Measurements from ENCODE around the gene TCIRG1.

Gene TCIRG1

GRCh38 chr11:68022531-68022930, 16.3 kb upstream of the TCIRG1 start:
- no peak for TF ChIP-seq CTCF (IDR thresholded peaks at IDR 0.05; ENCODE audit: insufficient read depth, low read depth, low read length, missing control alignments)
- DNase-seq (ENCODE audit: low read depth): no peak
- H3K4me3 ChIP-seq (ENCODE audit: low read depth, low read length): no peak overlapping the region

- no peak overlapping the region for H3K4me3 ChIP-seq (ENCODE audit: low read depth, low read length)
- DNase-seq (ENCODE audit: low read depth): no peak
- TF ChIP-seq CTCF (IDR thresholded peaks at IDR 0.05; ENCODE audit: insufficient read depth, low read depth, low read length, missing control alignments): no peak
These were observed 14.3 kb upstream of the TCIRG1 start for GRCh38 chr11:68024508-68024907.

GRCh38 chr11:68025047-68025446, 13.8 kb upstream of the TCIRG1 start:
- TF ChIP-seq CTCF (IDR thresholded peaks at IDR 0.05; ENCODE audit: insufficient read depth, low read depth, low read length, missing control alignments): peak; percentile 23
- DNase-seq (ENCODE audit: low read depth): peak; percentile 37
- H3K4me3 ChIP-seq (ENCODE audit: low read depth, low read length): no peak overlapping the region

GRCh38 chr11:68026391-68027105, 12.3 kb upstream of the TCIRG1 start:
- no peak for TF ChIP-seq CTCF (IDR thresholded peaks at IDR 0.05; ENCODE audit: insufficient read depth, low read depth, low read length, missing control alignments)
- DNase-seq (ENCODE audit: low read depth): no peak
- H3K4me3 ChIP-seq (ENCODE audit: low read depth, low read length): no peak overlapping the region

- DNase-seq (ENCODE audit: low read depth): no peak
- no peak for TF ChIP-seq CTCF (IDR thresholded peaks at IDR 0.05; ENCODE audit: insufficient read depth, low read depth, low read length, missing control alignments)
- no peak overlapping the region for H3K4me3 ChIP-seq (ENCODE audit: low read depth, low read length)
These were observed 11.2 kb upstream of the TCIRG1 start for GRCh38 chr11:68027667-68028066.

GRCh38 chr11:68028802-68029545, 9.9 kb upstream of the TCIRG1 start:
- TF ChIP-seq CTCF (IDR thresholded peaks at IDR 0.05; ENCODE audit: insufficient read depth, low read depth, low read length, missing control alignments): no peak
- DNase-seq (ENCODE audit: low read depth): no peak
- no peak overlapping the region for H3K4me3 ChIP-seq (ENCODE audit: low read depth, low read length)

All from GM12865 (cell line).